ENCODE results near the gene EAF1. TPM values are rescaled to one million over a fixed set of nuclear protein-coding genes. Genes with fewer than 3 reads are reported as not detected.

Gene EAF1
- total and polyA plus RNA-seq, 2 of the 8 experiments (the other 6 are each of a cell fraction or from before 2014, with no cell fraction given), result 13.9 to 26.8 TPM

DNA sequence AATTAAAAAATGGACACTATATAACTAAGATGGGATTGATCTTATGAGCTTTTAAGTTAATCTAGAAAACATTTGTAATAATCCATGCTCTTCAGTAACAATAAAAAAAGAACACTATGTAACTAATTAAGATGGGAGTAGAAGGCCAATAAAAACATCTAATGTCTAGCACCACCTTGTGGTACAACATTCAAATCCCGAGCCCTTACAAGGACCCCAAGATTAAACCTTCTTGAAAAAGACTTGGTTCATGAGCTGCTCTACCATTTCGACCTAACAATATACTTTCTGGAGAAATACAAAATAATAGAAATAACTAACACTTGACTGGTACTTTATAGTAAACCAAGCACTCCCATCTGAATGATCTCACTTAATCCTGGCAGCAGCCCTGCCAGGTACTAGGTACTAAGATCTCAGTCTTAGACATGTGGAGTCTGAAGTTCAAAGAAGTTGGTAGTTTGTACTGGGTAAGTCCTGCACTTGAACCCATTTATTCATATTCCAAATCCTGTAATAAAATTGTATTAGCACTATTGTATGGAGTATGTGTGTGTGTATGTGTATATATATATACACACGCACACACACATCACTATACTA, 21.8 kb upstream of the EAF1 start:
- DNase-seq (ENCODE audit: low read depth in 1 of 2, low spot score in 2 of 2) (no peak), FAIRE-seq (no peak)
- peaks cover 0 to 3% (median 0%) of the 10 kb centered on the region in 4 experiments; a peak in 1 of 8 replicates for H3K36me3 ChIP-seq (ENCODE audit: control insufficient read depth in 2 of 4, insufficient read depth in 4 of 4, low read length in 3 of 4)
- TF ChIP-seq, protein P1, sequence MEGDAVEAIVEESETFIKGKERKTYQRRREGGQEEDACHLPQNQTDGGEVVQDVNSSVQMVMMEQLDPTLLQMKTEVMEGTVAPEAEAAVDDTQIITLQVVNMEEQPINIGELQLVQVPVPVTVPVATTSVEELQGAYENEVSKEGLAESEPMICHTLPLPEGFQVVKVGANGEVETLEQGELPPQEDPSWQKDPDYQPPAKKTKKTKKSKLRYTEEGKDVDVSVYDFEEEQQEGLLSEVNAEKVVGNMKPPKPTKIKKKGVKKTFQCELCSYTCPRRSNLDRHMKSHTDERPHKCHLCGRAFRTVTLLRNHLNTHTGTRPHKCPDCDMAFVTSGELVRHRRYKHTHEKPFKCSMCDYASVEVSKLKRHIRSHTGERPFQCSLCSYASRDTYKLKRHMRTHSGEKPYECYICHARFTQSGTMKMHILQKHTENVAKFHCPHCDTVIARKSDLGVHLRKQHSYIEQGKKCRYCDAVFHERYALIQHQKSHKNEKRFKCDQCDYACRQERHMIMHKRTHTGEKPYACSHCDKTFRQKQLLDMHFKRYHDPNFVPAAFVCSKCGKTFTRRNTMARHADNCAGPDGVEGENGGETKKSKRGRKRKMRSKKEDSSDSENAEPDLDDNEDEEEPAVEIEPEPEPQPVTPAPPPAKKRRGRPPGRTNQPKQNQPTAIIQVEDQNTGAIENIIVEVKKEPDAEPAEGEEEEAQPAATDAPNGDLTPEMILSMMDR (IDR thresholded peaks at IDR 0.05; ENCODE audit: control extremely low read depth in 1 of 3, insufficient read depth in 1 of 3, low read depth in 1 of 3, low read length in 3 of 3), result peak in 2 of 3 experiments; percentile 58 to 59; a peak in 3 of 4 replicates
- TF ChIP-seq NRF1 (IDR thresholded peaks at IDR 0.05; ENCODE audit: low read depth, low read length) (no peak), SRF (IDR thresholded peaks at IDR 0.05; ENCODE audit: low read depth, low read length) (no peak), JUN (IDR thresholded peaks at IDR 0.05; ENCODE audit: low read depth, low read length) (no peak), POLR2AphosphoS5 (IDR thresholded peaks at IDR 0.05; ENCODE audit: low read depth, low read length) (no peak), CBX5 (IDR thresholded peaks at IDR 0.05; ENCODE audit: low read depth, low read length) (no peak), HDAC6 (IDR thresholded peaks at IDR 0.05; ENCODE audit: low read depth, low read length) (no peak), KDM4A (IDR thresholded peaks at IDR 0.05; ENCODE audit: low read depth, low read length, severe bottlenecking) (no peak), RAD21 (IDR thresholded peaks at IDR 0.05 in 1 of 2, conservative IDR thresholded peaks at IDR 0.05 in 1 of 2; ENCODE audit: low read depth in 2 of 2, low read length in 2 of 2) (peak; percentile 69 to 71)
- POLR2A ChIA-PET (ENCODE audit: partially characterized antibody), result interaction anchor here (0.9 to 1.3 kb wide), 2 partner anchors 138 to 140 kb away, joined by 4 to 5 read pairs; no protein-coding TSS in a partner anchor
- no peak overlapping the region for H3K9ac ChIP-seq (replicated peaks in 1 of 4; ENCODE audit: extremely low read depth in 1 of 4, low read depth in 3 of 4, low read length in 3 of 4)
- no peaks in the 10 kb centered on the region for H3K23me2 ChIP-seq (ENCODE audit: low read depth, low read length)
- no peak overlapping the region for H3K4me3 ChIP-seq (ENCODE audit: extremely low read depth in 1 of 4, insufficient read depth in 2 of 4, low read depth in 3 of 4, low read length in 4 of 4)
- no peak overlapping the region for H3K4me2 ChIP-seq (ENCODE audit: insufficient read depth in 1 of 2, low read depth in 2 of 2, low read length in 2 of 2)
- H2AFZ ChIP-seq (ENCODE audit: low read length), result no peak overlapping the region
- H3K4ac ChIP-seq (replicated peaks; ENCODE audit: insufficient read length, low read depth, low read length), result no peak overlapping the region
- H3K79me1 ChIP-seq (ENCODE audit: low read depth, low read length), result no peaks in the 10 kb centered on the region
- no peak overlapping the region for H2BK12ac ChIP-seq (ENCODE audit: low read depth, low read length)
- no peak overlapping the region for H3K27ac ChIP-seq (ENCODE audit: low read depth, low read length)
- H4K5ac ChIP-seq (ENCODE audit: insufficient read length, low read depth, low read length), result no peak overlapping the region
- no peak overlapping the region for H2BK15ac ChIP-seq (ENCODE audit: low read length)
- H3K14ac ChIP-seq (ENCODE audit: insufficient read length), result no peak overlapping the region
- no peaks in the 10 kb centered on the region for H3K9me3 ChIP-seq (ENCODE audit: insufficient read depth in 2 of 2, low read depth in 1 of 2, low read length in 1 of 2)
- H4K8ac ChIP-seq (ENCODE audit: extremely low read depth, insufficient read depth, low read length), result no peak overlapping the region
- no peak overlapping the region for H3K56ac ChIP-seq (replicated peaks; ENCODE audit: insufficient read length, low read depth, low read length)
- no peaks in the 10 kb centered on the region for H3K79me2 ChIP-seq (ENCODE audit: control insufficient read depth in 1 of 2, insufficient read depth in 2 of 2, low read length in 2 of 2)
- no peak overlapping the region for H4K91ac ChIP-seq (replicated peaks; ENCODE audit: insufficient read length, low read length)
- no peak overlapping the region for H2AK5ac ChIP-seq (ENCODE audit: low read depth, low read length)
- no peak overlapping the region for H2BK20ac ChIP-seq (ENCODE audit: low read length)
- 48% methylated on average over 3 of the region's 3 CpGs; no CpG with 5 or more reads in 1 of the 2 experiments for WGBS, 2 experiments (ENCODE audit: extremely low coverage in 1 of 2, insufficient coverage in 1 of 2, insufficient read length in 1 of 2, insufficient replicate concordance in 2 of 2, low coverage in 1 of 2, low lambda C conversion rate in 2 of 2, missing lambda C conversion rate in 1 of 2)
- no peak overlapping the region for H3K23ac ChIP-seq (ENCODE audit: insufficient read length)
- H2BK5ac ChIP-seq (ENCODE audit: low read depth, low read length), result no peak overlapping the region
- CTCF ChIA-PET (ENCODE audit: partially characterized antibody), result interaction anchor here (0.6 to 8.1 kb wide), 65 partner anchors 9 to 818 kb away, joined by 3 to 227 read pairs (median 4); partner anchors contain the start of genes CAPN7 and SH3BP5
- H3K4me1 ChIP-seq (replicated peaks in 1 of 4; ENCODE audit: control insufficient read depth in 3 of 4, insufficient read depth in 4 of 4, low read length in 3 of 4), result no peaks in the 10 kb centered on the region
- H3K27me3 ChIP-seq (replicated peaks in 1 of 4; ENCODE audit: control insufficient read depth in 3 of 4, extremely low read depth in 1 of 4, insufficient read depth in 3 of 4, low read length in 3 of 4), result no peaks in the 10 kb centered on the region
- no peak overlapping the region for H2BK120ac ChIP-seq (replicated peaks; ENCODE audit: low read depth, low read length)
- H4K20me1 ChIP-seq (replicated peaks in 1 of 2; ENCODE audit: control insufficient read depth in 1 of 2, insufficient read depth in 2 of 2, low read length in 2 of 2), result no peaks in the 10 kb centered on the region
- H3K18ac ChIP-seq (ENCODE audit: extremely low read depth, low read length), result no peak overlapping the region

Data from H1 (cell line).